ENCODE results near the gene ASAP3.
"Not testable (repeated sequence)": the region's sequence is repeated elsewhere in the genome, so short reads cannot be mapped to it uniquely, and the experiment has no call there.

GRCh38 chr1:23504156-23504555 lies 20.2 kb upstream of the ASAP3 start:
- TF ChIP-seq POLR2A, CTCF (IDR thresholded peaks at IDR 0.05): not testable (repeated sequence)
